RWPE2 (cell line): ENCODE measurements around the gene CFAP410.
A peak's percentile ranks its signal among the peaks of the same experiment; 100 is the strongest.
"Not testable (repeated sequence)": the region's sequence is repeated elsewhere in the genome, so short reads cannot be mapped to it uniquely, and the experiment has no call there.

ENCODE experiments used
- ATAC-seq: fragments of 200-7000 bp; cut with Tn5 transposase; 3 replicates; pipeline ENCODE4 v1.9.1; 2021; ENCODE audit warnings: low read depth
- DNase-seq: peaks from one replicate; pipeline ENCODE4 v3.0.0-alpha.2; 2020; ENCODE audit warnings: low spot score
- H3K27ac ChIP-seq: fragments of 450-650 bp; 2 replicates; pipeline ENCODE4 v1.5.1; 2017; ENCODE audit warnings: mild to moderate bottlenecking; ENCODE audit not compliant: poor library complexity, severe bottlenecking
- H3K27me3 ChIP-seq: fragments of 250-450 bp; sonication (Bioruptor Pico); 2 replicates; pipeline ENCODE4 v1.5.1; 2021; ENCODE audit warnings: mild to moderate bottlenecking, moderate library complexity; ENCODE audit not compliant: insufficient read depth, poor library complexity, severe bottlenecking
- H3K36me3 ChIP-seq: fragments of 250-450 bp; sonication (Bioruptor Pico); 2 replicates; pipeline ENCODE4 v1.5.1; 2020; ENCODE audit warnings: low read depth, mild to moderate bottlenecking, moderate library complexity
- H3K4me1 ChIP-seq: fragments of 250-450 bp; sonication (Bioruptor Pico); 2 replicates; pipeline ENCODE4 v1.5.1; 2021; ENCODE audit warnings: mild to moderate bottlenecking, moderate library complexity; ENCODE audit not compliant: insufficient read depth, poor library complexity, severe bottlenecking
- H3K4me3 ChIP-seq: fragments of 250-450 bp; sonication (Bioruptor Pico); 2 replicates; pipeline ENCODE4 v1.5.1; 2021; ENCODE audit warnings: mild to moderate bottlenecking, moderate library complexity; ENCODE audit not compliant: severe bottlenecking
- H3K9me3 ChIP-seq: fragments of 250-450 bp; sonication (Bioruptor Pico); 2 replicates; pipeline ENCODE4 v1.5.1; 2021; ENCODE audit warnings: mild to moderate bottlenecking, moderate library complexity; ENCODE audit not compliant: severe bottlenecking
- TF ChIP-seq, protein P1 (sequence below): fragments of 450-650 bp; IDR thresholded peaks from one replicate; pipeline ENCODE4 v1.5.1; 2017; ENCODE audit warnings: mild to moderate bottlenecking, moderate library complexity; ENCODE audit not compliant: poor library complexity, severe bottlenecking

Gene CFAP410

DNA sequence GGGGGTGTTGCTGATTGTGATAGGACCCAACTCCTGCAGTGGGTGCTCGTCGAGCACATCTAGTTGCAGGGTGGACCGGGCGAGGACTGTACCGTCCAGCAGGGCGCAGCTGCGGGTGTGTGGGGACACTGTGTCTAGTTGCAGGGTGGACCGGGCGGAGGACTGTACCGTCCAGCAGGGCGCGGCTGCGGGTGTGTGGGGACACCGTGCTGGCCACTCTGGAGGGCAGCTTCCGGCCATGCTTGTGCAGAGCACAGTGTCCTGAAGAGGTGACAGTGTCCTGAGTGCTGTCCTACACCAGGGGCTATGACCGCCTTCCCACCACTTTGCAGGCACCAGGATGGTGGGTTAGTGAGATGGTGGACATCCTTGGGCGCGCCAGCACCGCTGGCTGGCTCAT lies 9.7 kb upstream of the CFAP410 start:
- TF ChIP-seq, protein P1, sequence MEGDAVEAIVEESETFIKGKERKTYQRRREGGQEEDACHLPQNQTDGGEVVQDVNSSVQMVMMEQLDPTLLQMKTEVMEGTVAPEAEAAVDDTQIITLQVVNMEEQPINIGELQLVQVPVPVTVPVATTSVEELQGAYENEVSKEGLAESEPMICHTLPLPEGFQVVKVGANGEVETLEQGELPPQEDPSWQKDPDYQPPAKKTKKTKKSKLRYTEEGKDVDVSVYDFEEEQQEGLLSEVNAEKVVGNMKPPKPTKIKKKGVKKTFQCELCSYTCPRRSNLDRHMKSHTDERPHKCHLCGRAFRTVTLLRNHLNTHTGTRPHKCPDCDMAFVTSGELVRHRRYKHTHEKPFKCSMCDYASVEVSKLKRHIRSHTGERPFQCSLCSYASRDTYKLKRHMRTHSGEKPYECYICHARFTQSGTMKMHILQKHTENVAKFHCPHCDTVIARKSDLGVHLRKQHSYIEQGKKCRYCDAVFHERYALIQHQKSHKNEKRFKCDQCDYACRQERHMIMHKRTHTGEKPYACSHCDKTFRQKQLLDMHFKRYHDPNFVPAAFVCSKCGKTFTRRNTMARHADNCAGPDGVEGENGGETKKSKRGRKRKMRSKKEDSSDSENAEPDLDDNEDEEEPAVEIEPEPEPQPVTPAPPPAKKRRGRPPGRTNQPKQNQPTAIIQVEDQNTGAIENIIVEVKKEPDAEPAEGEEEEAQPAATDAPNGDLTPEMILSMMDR: no peak
- no peak for DNase-seq
- Histone ChIP-seq H3K27ac (no peak overlapping the region), H3K36me3 (no peaks in the 10 kb centered on the region), H3K4me3 (no peak overlapping the region), H3K9me3 (no peaks in the 10 kb centered on the region), H3K4me1 (no peaks in the 10 kb centered on the region), H3K27me3 (peaks cover 57% of the 10 kb centered on the region)
- no peak for ATAC-seq

DNA sequence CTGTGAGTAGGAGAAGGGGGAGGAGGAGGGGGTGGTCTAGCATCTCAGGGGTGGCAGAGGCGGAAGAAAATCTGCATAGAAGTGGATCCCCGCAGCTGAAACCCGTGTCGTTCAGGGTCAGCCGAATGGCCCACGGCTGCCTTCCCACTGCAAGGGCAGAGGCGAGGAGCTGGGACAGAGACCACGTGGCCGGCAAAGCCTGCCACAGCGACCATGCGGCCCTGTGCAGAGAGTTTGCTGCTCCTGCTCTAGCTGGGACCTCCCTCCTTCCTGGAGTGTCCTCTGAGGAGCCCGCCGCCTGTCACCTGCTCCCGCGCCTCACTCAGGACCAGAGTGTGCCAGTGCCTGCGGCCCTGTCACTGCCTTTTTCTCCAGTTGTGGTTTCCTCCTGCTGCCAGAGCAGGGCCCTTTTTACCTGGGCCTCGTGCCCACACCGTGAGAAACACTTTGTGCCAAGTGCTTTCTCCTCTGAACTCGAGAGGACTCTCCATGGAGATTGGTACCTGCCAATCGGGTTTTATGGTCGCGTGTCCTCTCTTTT lies 8.8 kb upstream of the CFAP410 start:
- TF ChIP-seq, protein P1: no peak
- no peaks in the 10 kb centered on the region for H3K9me3 ChIP-seq
- peaks cover 55% of the 10 kb centered on the region for H3K27me3 ChIP-seq
- no peaks in the 10 kb centered on the region for H3K4me1 ChIP-seq
- ATAC-seq: no peak
- no peak overlapping the region for H3K4me3 ChIP-seq
- no peak overlapping the region for H3K27ac ChIP-seq
- DNase-seq: no peak
- no peaks in the 10 kb centered on the region for H3K36me3 ChIP-seq

DNA sequence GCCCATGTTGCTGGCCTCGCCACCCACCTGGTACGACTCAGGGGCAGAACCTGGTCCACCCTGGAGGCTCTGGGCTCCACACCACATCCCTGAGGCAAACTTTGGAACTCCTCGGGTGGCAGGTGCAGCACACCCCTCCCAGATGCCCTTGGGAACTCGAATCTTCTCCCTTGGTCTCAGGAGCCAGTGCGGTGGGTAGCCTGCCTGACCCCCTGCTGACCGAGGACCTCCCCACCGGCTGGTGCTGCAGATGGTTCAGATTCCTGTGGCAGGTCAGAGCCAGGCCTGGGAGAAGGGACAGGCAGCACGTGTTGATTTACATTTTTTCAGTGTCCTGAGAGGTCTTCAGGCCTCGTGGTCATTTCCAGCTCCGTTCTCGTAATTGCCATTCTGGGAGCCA lies 6.3 kb upstream of the CFAP410 start:
- TF ChIP-seq, protein P1: no peak
- no peak overlapping the region for H3K4me3 ChIP-seq
- H3K4me1 ChIP-seq: no peaks in the 10 kb centered on the region
- ATAC-seq (no peak), DNase-seq (peak; percentile 54)
- H3K27me3 ChIP-seq: peaks cover 33% of the 10 kb centered on the region
- H3K27ac ChIP-seq: no peak overlapping the region
- no peaks in the 10 kb centered on the region for H3K36me3 ChIP-seq
- H3K9me3 ChIP-seq: no peaks in the 10 kb centered on the region

DNA sequence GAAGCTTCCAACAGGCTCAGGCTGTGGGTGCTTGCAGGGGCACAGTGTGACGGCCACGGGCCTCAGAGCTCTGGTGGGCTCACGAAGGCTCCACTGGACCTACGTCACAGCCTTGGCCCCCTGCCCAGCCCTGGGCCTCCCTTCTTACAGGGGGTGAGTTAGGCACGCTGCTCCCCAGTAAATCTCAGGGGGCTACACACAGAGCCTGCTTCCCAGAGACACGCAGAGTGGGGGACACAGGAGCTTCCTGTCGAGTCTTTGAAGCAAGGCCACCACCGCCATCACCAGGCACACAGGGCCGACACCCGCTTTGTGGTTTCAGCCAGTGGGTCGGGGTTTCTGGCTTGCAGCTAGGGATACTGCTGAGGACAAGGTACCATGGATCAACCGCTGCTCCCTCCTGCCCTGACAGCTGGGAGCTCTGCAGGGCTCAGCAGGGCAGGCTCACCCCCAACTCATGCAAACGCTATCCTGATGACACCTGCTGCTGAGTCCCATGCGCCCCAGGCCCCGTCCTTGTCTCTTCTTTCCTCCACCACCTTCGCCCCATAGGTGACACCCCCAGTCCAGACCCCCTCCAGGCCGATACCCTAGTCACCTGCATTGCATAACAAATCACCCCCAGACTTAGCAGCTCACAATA lies 5.5 kb upstream of the CFAP410 start:
- Histone ChIP-seq H3K36me3 (no peaks in the 10 kb centered on the region), H3K4me1 (no peaks in the 10 kb centered on the region), H3K9me3 (no peaks in the 10 kb centered on the region), H3K27ac (no peak overlapping the region), H3K4me3 (no peak overlapping the region), H3K27me3 (peaks cover 30% of the 10 kb centered on the region)
- DNase-seq (peak; percentile 55), ATAC-seq (no peak; the same call in 2 of the 3 replicates)
- TF ChIP-seq, protein P1: no peak

DNA sequence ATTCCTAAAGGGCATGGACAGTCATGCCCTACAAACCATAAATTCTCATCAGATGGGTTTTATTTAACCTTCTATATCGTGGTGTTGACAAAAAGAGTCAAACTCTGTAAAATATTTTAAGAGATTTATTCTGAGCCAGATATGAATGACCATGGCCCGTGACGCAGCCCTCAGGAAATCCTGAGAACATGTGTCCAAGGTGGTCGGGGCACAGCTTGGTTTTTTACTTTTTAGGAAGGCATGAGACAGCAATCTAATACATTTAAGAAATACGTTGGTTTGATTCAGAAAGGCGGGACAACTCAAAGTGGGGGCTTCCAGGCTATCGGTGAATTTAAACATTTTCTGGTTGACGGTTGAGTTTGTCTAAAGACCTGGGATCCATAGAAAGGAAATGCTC lies 3.8 kb upstream of the CFAP410 start:
- H3K4me1 ChIP-seq, H3K9me3 ChIP-seq, H3K4me3 ChIP-seq, H3K27ac ChIP-seq, ATAC-seq, H3K36me3 ChIP-seq, DNase-seq: not testable (repeated sequence)
- peaks cover 13% of the 10 kb centered on the region for H3K27me3 ChIP-seq

DNA sequence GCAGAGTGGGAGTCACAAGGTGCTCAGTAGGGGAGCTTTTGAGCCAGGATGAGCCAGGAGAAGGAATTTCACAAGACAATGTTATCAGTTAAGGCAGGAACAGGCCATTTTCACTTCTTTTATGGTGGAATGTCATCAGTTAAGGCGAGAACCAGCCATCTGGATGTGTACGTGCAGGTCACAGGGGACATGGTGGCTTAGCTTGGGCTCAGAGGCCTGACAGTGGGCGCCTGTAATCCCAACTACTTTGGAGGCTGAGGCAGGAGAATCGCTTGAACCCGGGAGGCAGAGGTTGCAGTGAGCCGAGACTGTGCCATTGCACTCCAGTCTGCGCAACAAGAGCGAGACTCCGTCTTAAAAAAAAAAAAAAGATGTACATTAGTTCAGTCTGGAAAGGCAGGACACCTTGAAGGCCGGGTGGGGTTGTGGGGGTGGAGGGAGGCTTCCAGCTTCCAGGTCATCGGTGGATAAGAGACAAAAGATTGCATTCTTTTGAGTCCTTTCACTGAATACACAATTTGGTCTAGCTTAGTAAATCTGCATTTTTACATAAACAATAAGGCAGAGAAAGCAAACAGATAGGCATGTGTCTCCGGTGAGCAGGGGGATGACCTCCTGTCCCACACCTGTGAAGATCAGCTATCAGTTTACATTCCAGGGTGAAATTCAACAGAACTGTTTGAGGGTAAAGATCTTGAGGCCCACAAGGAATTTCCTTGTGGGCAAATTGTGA lies 2.7 kb upstream of the CFAP410 start:
- ATAC-seq: not testable (repeated sequence)

More for the DNA sequence above, 2.7 kb upstream of the CFAP410 start:
- H3K4me3 ChIP-seq, H3K27ac ChIP-seq, H3K36me3 ChIP-seq, DNase-seq, H3K9me3 ChIP-seq, H3K27me3 ChIP-seq, H3K4me1 ChIP-seq: not testable (repeated sequence)
